ENCODE results near the gene USP9X.

GRCh38 chrX:41090568-41091238 is 5.5 kb downstream of the USP9X start:
- TF ChIP-seq, protein P1, sequence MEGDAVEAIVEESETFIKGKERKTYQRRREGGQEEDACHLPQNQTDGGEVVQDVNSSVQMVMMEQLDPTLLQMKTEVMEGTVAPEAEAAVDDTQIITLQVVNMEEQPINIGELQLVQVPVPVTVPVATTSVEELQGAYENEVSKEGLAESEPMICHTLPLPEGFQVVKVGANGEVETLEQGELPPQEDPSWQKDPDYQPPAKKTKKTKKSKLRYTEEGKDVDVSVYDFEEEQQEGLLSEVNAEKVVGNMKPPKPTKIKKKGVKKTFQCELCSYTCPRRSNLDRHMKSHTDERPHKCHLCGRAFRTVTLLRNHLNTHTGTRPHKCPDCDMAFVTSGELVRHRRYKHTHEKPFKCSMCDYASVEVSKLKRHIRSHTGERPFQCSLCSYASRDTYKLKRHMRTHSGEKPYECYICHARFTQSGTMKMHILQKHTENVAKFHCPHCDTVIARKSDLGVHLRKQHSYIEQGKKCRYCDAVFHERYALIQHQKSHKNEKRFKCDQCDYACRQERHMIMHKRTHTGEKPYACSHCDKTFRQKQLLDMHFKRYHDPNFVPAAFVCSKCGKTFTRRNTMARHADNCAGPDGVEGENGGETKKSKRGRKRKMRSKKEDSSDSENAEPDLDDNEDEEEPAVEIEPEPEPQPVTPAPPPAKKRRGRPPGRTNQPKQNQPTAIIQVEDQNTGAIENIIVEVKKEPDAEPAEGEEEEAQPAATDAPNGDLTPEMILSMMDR (IDR thresholded peaks at IDR 0.05), result no peak
- no peak for TF ChIP-seq POLR2AphosphoS5 (IDR thresholded peaks at IDR 0.05; ENCODE audit: low read depth, low read length)
- no peak for TF ChIP-seq TAF1 (IDR thresholded peaks at IDR 0.05; ENCODE audit: borderline replicate concordance, low read depth, low read length)
- TF ChIP-seq FOXM1 (IDR thresholded peaks at IDR 0.05; ENCODE audit: low read depth), result no peak
- no peak for TF ChIP-seq EP300 (IDR thresholded peaks at IDR 0.05; ENCODE audit: borderline replicate concordance in 1 of 2, low read depth in 1 of 2, low read length in 1 of 2)

Measured in SK-N-SH (cell line).